ENCODE results near the gene LRRC75B. TPM values are rescaled to one million over a fixed set of nuclear protein-coding genes. Genes with fewer than 3 reads are reported as not detected.

Gene LRRC75B
- total and polyA plus RNA-seq, 2 of the 13 experiments (the other 11 are each of a cell fraction or from before 2014, with no cell fraction given): 11.8 to 34.8 TPM

DNA sequence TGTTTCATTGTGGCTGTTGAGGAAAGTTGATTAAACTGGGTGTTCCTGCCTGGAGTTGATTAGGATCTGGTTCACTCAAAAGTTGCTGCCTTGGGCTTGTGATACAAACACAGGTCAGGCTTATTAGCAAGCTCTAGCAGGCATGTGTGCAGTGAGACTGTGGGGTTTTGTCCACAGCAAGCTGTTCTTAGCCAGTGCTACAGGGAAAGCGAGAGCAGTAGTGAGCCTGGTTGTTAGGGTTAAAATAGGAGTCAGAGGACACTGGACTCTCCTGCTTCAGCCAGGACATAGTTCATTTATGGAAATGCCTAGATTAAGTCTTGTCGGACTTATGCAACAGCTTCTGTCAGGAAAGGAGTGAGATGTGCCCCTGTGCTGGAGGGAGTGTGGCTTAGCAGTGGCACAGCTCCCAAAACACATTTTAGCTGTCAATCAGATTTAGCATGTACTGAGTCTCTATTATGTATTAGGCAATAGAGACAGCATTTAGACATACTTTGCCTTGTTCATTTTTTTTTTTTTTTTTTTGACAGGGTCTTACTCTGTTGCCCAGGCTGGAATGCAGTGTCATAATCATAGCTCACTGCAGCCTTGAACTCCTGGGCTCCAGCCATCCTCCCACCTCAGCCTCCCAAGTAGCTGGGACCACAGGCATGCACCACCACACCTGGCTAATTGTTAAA is 28.4 kb downstream of the LRRC75B start (continued):
- TF ChIP-seq, protein P1, sequence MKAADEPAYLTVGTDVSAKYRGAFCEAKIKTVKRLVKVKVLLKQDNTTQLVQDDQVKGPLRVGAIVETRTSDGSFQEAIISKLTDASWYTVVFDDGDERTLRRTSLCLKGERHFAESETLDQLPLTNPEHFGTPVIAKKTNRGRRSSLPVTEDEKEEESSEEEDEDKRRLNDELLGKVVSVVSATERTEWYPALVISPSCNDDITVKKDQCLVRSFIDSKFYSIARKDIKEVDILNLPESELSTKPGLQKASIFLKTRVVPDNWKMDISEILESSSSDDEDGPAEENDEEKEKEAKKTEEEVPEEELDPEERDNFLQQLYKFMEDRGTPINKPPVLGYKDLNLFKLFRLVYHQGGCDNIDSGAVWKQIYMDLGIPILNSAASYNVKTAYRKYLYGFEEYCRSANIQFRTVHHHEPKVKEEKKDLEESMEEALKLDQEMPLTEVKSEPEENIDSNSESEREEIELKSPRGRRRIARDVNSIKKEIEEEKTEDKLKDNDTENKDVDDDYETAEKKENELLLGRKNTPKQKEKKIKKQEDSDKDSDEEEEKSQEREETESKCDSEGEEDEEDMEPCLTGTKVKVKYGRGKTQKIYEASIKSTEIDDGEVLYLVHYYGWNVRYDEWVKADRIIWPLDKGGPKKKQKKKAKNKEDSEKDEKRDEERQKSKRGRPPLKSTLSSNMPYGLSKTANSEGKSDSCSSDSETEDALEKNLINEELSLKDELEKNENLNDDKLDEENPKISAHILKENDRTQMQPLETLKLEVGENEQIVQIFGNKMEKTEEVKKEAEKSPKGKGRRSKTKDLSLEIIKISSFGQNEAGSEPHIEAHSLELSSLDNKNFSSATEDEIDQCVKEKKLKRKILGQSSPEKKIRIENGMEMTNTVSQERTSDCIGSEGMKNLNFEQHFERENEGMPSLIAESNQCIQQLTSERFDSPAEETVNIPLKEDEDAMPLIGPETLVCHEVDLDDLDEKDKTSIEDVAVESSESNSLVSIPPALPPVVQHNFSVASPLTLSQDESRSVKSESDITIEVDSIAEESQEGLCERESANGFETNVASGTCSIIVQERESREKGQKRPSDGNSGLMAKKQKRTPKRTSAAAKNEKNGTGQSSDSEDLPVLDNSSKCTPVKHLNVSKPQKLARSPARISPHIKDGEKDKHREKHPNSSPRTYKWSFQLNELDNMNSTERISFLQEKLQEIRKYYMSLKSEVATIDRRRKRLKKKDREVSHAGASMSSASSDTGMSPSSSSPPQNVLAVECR (CRISPR knock-in tag; IDR thresholded peaks at IDR 0.05; ENCODE audit: borderline replicate concordance): peak; percentile 57; the same call in 1 of the 2 replicates
- TF ChIP-seq ZC3H13 (CRISPR knock-in tag; IDR thresholded peaks at IDR 0.05) (peak; percentile 26; the same call in 1 of the 2 replicates), ZSCAN22 (CRISPR knock-in tag; IDR thresholded peaks at IDR 0.05) (no peak), NCOA2 (CRISPR knock-in tag; IDR thresholded peaks at IDR 0.05) (0 out of 2 replicates have a peak, but pooled peaks have one; percentile 35), YEATS2 (CRISPR knock-in tag; IDR thresholded peaks at IDR 0.05; ENCODE audit: borderline replicate concordance) (peak; percentile 40; the same call in 1 of the 2 replicates), MED1 (CRISPR knock-in tag; IDR thresholded peaks at IDR 0.05) (0 out of 2 replicates have a peak, but pooled peaks have one; percentile 33), TBX2 (CRISPR knock-in tag; IDR thresholded peaks at IDR 0.05; ENCODE audit: borderline replicate concordance) (0 out of 2 replicates have a peak, but pooled peaks have one; percentile 23), ZNF605 (CRISPR knock-in tag; IDR thresholded peaks at IDR 0.05) (peak; percentile 61; the same call in 1 of the 2 replicates), ZNF318 (CRISPR knock-in tag; IDR thresholded peaks at IDR 0.05) (no peak), SSRP1 (CRISPR knock-in tag; IDR thresholded peaks at IDR 0.05) (peak; percentile 27; the same call in 1 of the 2 replicates)
- TF ChIP-seq, protein P2, sequence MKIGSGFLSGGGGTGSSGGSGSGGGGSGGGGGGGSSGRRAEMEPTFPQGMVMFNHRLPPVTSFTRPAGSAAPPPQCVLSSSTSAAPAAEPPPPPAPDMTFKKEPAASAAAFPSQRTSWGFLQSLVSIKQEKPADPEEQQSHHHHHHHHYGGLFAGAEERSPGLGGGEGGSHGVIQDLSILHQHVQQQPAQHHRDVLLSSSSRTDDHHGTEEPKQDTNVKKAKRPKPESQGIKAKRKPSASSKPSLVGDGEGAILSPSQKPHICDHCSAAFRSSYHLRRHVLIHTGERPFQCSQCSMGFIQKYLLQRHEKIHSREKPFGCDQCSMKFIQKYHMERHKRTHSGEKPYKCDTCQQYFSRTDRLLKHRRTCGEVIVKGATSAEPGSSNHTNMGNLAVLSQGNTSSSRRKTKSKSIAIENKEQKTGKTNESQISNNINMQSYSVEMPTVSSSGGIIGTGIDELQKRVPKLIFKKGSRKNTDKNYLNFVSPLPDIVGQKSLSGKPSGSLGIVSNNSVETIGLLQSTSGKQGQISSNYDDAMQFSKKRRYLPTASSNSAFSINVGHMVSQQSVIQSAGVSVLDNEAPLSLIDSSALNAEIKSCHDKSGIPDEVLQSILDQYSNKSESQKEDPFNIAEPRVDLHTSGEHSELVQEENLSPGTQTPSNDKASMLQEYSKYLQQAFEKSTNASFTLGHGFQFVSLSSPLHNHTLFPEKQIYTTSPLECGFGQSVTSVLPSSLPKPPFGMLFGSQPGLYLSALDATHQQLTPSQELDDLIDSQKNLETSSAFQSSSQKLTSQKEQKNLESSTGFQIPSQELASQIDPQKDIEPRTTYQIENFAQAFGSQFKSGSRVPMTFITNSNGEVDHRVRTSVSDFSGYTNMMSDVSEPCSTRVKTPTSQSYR (CRISPR knock-in tag; IDR thresholded peaks at IDR 0.05; ENCODE audit: borderline replicate concordance): 0 out of 2 replicates have a peak, but pooled peaks have one; percentile 20

Data from HepG2 (cell line).